Gastroesophageal sphincter (tissue), 3 donors: Measurements from ENCODE around the gene ADAM12.

ENCODE experiments used
- CTCF ChIP-seq, 4 experiments: fragments of 200-600 bp in 2 of 4; fragments of 450-650 bp in 2 of 4; sonication (generic) in 1 of 4; IDR thresholded peaks; one replicate each; pipeline ENCODE4 v1.5.1; 2017 to 2019; ENCODE audit warnings: antibody characterized with exemption in 4 of 4, mild to moderate bottlenecking in 2 of 4, moderate library complexity in 2 of 4
- EP300 ChIP-seq: sonication (generic); formaldehyde crosslinking; IDR thresholded peaks from one replicate; pipeline ENCODE4 v1.6.1; 2017; ENCODE audit warnings: antibody characterized with exemption, mild to moderate bottlenecking
- POLR2AphosphoS5 ChIP-seq: sonication (generic); formaldehyde crosslinking; IDR thresholded peaks from one replicate; pipeline ENCODE4 v1.6.1; 2017; ENCODE audit warnings: antibody characterized with exemption

GRCh38 chr10:126402721-126403695 is 14.7 kb upstream of the ADAM12 start:
- no peak for TF ChIP-seq CTCF (IDR thresholded peaks at IDR 0.05)
- no peak for TF ChIP-seq EP300
- TF ChIP-seq POLR2AphosphoS5: no peak
